ENCODE measurements around the gene ARHGEF1.

Gene ARHGEF1

DNA sequence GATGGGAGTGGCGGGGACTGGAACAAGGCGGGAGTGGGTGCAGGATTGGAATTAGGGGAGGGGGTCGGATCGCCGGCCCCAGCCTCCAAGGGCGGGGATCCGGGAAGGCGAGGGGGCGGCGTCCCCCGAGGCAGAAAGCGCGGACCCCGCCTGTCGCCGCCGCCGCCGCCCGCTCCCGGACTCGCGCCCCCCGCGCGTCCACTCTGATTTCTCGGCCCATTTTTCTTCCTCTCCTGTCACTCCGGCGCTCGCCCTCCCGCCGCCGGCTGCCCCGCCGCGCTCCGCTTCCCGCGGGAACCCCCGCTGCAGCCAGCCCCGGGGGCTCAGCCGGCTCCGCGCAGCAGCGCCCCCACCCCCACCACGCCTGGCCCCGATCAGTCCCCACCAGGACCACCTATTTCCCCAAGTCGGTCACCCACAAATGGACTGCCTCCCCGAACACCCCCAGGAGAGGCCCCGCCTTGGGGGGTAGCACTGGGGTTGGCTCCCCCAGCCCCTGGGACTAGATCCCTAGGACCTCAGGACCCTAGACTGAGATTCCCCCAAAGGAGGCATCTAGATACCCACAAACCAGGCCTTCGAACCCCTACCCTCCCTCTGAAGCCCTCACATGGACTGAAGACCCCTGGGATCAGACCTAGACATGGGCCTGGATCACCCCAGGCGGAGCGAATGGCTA, 57.9 kb downstream of the ARHGEF1 start:
- H3K4me2 ChIP-seq (ENCODE audit: low read depth, low read length, poor library complexity, severe bottlenecking): peak overlapping the region; percentile 66
- peak overlapping the region; percentile 72 for H3K9ac ChIP-seq (ENCODE audit: low read depth, low read length, poor library complexity, severe bottlenecking)
- H3K9me2 ChIP-seq (replicated peaks; ENCODE audit: low read depth, low read length): no peaks in the 10 kb centered on the region
- H3K36me3 ChIP-seq (ENCODE audit: insufficient read depth, low read length): no peaks in the 10 kb centered on the region
- no peaks in the 10 kb centered on the region for H3K4me1 ChIP-seq (ENCODE audit: insufficient read depth, low read length, poor library complexity, severe bottlenecking)
- no peaks in the 10 kb centered on the region for H3K79me2 ChIP-seq (ENCODE audit: insufficient read depth, low read length)
- H3K9me3 ChIP-seq (ENCODE audit: insufficient read depth, low read depth, low read length): no peaks in the 10 kb centered on the region
- H3F3A ChIP-seq (ENCODE audit: low read depth): 0 out of 2 replicates have a peak, but pooled peaks cover 3% of the 10 kb centered on the region
- H3K27me3 ChIP-seq (ENCODE audit: insufficient read depth, low read length, poor library complexity, severe bottlenecking): no peaks in the 10 kb centered on the region
- peak overlapping the region; percentile 72 for H3K4me3 ChIP-seq (ENCODE audit: low read length, poor library complexity, severe bottlenecking)
- H4K20me1 ChIP-seq (ENCODE audit: insufficient read depth, low read length, poor library complexity, severe bottlenecking): no peaks in the 10 kb centered on the region
- no peak for TF ChIP-seq EZH2phosphoT487 (IDR thresholded peaks at IDR 0.05; ENCODE audit: borderline replicate concordance)
- TF ChIP-seq, protein P1, sequence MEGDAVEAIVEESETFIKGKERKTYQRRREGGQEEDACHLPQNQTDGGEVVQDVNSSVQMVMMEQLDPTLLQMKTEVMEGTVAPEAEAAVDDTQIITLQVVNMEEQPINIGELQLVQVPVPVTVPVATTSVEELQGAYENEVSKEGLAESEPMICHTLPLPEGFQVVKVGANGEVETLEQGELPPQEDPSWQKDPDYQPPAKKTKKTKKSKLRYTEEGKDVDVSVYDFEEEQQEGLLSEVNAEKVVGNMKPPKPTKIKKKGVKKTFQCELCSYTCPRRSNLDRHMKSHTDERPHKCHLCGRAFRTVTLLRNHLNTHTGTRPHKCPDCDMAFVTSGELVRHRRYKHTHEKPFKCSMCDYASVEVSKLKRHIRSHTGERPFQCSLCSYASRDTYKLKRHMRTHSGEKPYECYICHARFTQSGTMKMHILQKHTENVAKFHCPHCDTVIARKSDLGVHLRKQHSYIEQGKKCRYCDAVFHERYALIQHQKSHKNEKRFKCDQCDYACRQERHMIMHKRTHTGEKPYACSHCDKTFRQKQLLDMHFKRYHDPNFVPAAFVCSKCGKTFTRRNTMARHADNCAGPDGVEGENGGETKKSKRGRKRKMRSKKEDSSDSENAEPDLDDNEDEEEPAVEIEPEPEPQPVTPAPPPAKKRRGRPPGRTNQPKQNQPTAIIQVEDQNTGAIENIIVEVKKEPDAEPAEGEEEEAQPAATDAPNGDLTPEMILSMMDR (conservative IDR thresholded peaks at IDR 0.05; ENCODE audit: low read length): no peak
- H2AFZ ChIP-seq (ENCODE audit: low read length): peak overlapping the region; percentile 86

DNA sequence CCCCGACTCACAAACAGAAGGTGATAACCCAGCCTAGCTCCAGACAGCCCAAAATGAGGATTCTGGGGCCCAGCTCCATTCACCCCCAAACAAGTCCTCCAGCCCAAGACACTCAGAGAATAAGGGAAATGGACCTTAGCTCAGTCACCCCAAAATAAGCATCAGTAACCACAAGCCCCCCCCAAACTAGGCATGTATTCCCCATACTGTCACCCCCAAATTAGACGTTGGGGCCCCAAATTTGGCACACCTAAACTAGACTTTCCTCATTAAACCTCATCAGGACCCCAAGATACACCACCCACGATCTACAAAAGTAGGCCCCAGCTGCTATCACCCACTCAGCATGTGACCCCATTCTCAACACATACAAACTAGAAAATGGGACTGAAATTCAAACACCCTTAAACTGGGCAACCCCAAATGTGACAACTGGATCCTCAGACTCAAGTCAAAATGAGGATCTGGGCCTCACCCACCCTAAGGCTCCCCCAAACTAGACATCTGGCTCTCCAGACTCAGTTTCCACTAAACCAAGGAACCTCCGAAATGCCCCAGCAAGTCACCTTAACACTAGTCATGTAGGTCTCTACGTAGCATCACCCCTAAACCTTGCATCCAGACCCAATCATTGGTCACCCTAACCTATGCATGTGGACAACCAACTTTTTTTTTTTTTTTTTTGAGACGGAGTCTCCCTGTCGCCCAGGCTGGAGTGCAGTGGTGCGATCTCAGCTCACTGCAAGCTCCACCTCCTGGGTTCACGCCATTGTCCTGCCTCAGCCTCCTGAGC, 58.6 kb downstream of the ARHGEF1 start:
- H4K20me1 ChIP-seq (ENCODE audit: insufficient read depth, low read length, poor library complexity, severe bottlenecking): no peaks in the 10 kb centered on the region
- no peaks in the 10 kb centered on the region for H3K4me1 ChIP-seq (ENCODE audit: insufficient read depth, low read length, poor library complexity, severe bottlenecking)
- TF ChIP-seq EZH2phosphoT487 (IDR thresholded peaks at IDR 0.05; ENCODE audit: borderline replicate concordance): no peak
- TF ChIP-seq, protein P1 (conservative IDR thresholded peaks at IDR 0.05; ENCODE audit: low read length): no peak
- no peaks in the 10 kb centered on the region for H3K9me2 ChIP-seq (replicated peaks; ENCODE audit: low read depth, low read length)
- no peak overlapping the region for H3K4me3 ChIP-seq (ENCODE audit: low read length, poor library complexity, severe bottlenecking)
- H3F3A ChIP-seq (ENCODE audit: low read depth): 0 out of 2 replicates have a peak, but pooled peaks cover 3% of the 10 kb centered on the region
- no peaks in the 10 kb centered on the region for H3K27me3 ChIP-seq (ENCODE audit: insufficient read depth, low read length, poor library complexity, severe bottlenecking)
- H3K9me3 ChIP-seq (ENCODE audit: insufficient read depth, low read depth, low read length): no peaks in the 10 kb centered on the region
- H3K4me2 ChIP-seq (ENCODE audit: low read depth, low read length, poor library complexity, severe bottlenecking): no peak overlapping the region
- H3K36me3 ChIP-seq (ENCODE audit: insufficient read depth, low read length): no peaks in the 10 kb centered on the region
- no peaks in the 10 kb centered on the region for H3K79me2 ChIP-seq (ENCODE audit: insufficient read depth, low read length)
- no peak overlapping the region for H3K9ac ChIP-seq (ENCODE audit: low read depth, low read length, poor library complexity, severe bottlenecking)
- H2AFZ ChIP-seq (ENCODE audit: low read length): no peak overlapping the region

DNA sequence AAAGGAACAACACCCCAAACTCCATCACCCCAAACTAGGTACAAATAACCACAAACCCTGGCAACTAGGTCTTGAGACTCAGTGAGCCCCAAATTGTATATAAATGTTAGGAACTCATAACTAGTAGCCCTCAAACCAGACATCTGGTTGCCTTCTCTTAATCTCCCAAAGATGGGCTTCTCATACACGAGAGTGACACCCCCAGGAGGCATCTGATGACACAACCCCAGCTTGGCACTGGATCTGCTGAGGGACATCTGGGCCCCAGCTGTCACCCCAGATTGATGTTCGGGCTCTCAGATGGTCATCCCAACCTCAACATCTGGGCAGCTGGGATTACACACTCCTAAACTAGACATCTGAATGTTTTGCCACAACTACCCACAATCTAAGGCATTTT, 61.4 kb downstream of the ARHGEF1 start:
- Histone ChIP-seq H4K20me1 (ENCODE audit: insufficient read depth, low read length, poor library complexity, severe bottlenecking) (no peaks in the 10 kb centered on the region), H3K79me2 (ENCODE audit: insufficient read depth, low read length) (no peaks in the 10 kb centered on the region), H3K4me1 (ENCODE audit: insufficient read depth, low read length, poor library complexity, severe bottlenecking) (no peaks in the 10 kb centered on the region), H3K4me3 (ENCODE audit: low read length, poor library complexity, severe bottlenecking) (no peak overlapping the region), H3K9me3 (ENCODE audit: insufficient read depth, low read depth, low read length) (no peaks in the 10 kb centered on the region), H3K9me2 (replicated peaks; ENCODE audit: low read depth, low read length) (no peaks in the 10 kb centered on the region), H3K27me3 (ENCODE audit: insufficient read depth, low read length, poor library complexity, severe bottlenecking) (no peaks in the 10 kb centered on the region), H3K36me3 (ENCODE audit: insufficient read depth, low read length) (no peaks in the 10 kb centered on the region), H3K9ac (ENCODE audit: low read depth, low read length, poor library complexity, severe bottlenecking) (no peak overlapping the region), H2AFZ (ENCODE audit: low read length) (no peak overlapping the region), H3K4me2 (ENCODE audit: low read depth, low read length, poor library complexity, severe bottlenecking) (no peak overlapping the region), H3F3A (ENCODE audit: low read depth) (no peaks in the 10 kb centered on the region)
- no peak for TF ChIP-seq EZH2phosphoT487 (IDR thresholded peaks at IDR 0.05; ENCODE audit: borderline replicate concordance)
- TF ChIP-seq, protein P1 (conservative IDR thresholded peaks at IDR 0.05; ENCODE audit: low read length): no peak
